B cell (primary cell): ENCODE data around the gene DYNC1I2. TPM values are rescaled to one million over a fixed set of nuclear protein-coding genes. Genes with fewer than 3 reads are reported as not detected.

Experiments used
- ATAC-seq: fragments of 200-7000 bp; cut with Tn5 transposase; one replicate; pipeline ENCODE4 v1.10.0; 2021; ENCODE audit warnings: low read depth, mild to moderate bottlenecking, moderate number of reproducible peaks, moderate library complexity
- CTCF ChIA-PET: fragments of 350-600 bp; sonication (Branson Sonifier 250); formaldehyde crosslinking; loops from one replicate; lab custom pipeline; 2021; ENCODE audit warnings: antibody characterized with exemption, inconsistent platforms; lab: Charles Lee
- POLR2A ChIA-PET: fragments of 350-600 bp; sonication (Branson Sonifier 250); formaldehyde crosslinking; loops from one replicate; lab custom pipeline; 2021; ENCODE audit warnings: antibody characterized with exemption; lab: Charles Lee
- DNase-seq: peaks from one replicate; pipeline ENCODE4 v3.0.0; 2013
- H2AFZ ChIP-seq: 2 replicates; pipeline ENCODE4 v1.6.1; 2012; ENCODE audit warnings: mild to moderate bottlenecking, low read depth, low read length; ENCODE audit not compliant: insufficient read depth, poor library complexity, severe bottlenecking
- H3K27ac ChIP-seq, 2 donors: 1 replicate in 1 of 2; 2 replicates in 1 of 2; pipeline ENCODE4 v1.5.1; 2012 to 2013; ENCODE audit warnings: low read length in 2 of 2, mild to moderate bottlenecking in 2 of 2, moderate library complexity in 1 of 2
- H3K27me3 ChIP-seq, 4 experiments: fragments of 200-600 bp in 1 of 4; sonication (generic) in 1 of 4; replicated peaks in 1 of 4; 1 replicate in 2 of 4; 2 replicates in 2 of 4; pipeline versions ENCODE4 v1.6.1 to v1.7.0; 2013 to 2016; ENCODE audit warnings: low read length in 3 of 4, mild to moderate bottlenecking in 2 of 4, mixed read lengths in 1 of 4, moderate library complexity in 1 of 4; ENCODE audit not compliant: insufficient read depth in 4 of 4, control insufficient read depth in 3 of 4; ENCODE audit errors: control extremely low read depth in 1 of 4
- H3K36me3 ChIP-seq, 2 experiments: replicated peaks in 1 of 2; 1 replicate in 1 of 2; 2 replicates in 1 of 2; pipeline versions ENCODE4 v1.6.1 to v1.7.1; 2013; ENCODE audit warnings: low read length in 1 of 2; ENCODE audit not compliant: insufficient read depth in 2 of 2, control insufficient read depth in 1 of 2; ENCODE audit errors: control extremely low read depth in 1 of 2, extremely low read depth in 1 of 2
- H3K4me1 ChIP-seq, 2 donors: fragments of 200-600 bp in 1 of 2; sonication (generic) in 1 of 2; 1 replicate in 1 of 2; 2 replicates in 1 of 2; pipeline versions ENCODE4 v1.5.1 to v1.6.1; 2013 to 2017; ENCODE audit warnings: low read length in 2 of 2; ENCODE audit not compliant: control insufficient read depth in 2 of 2, insufficient read depth in 2 of 2
- H3K4me2 ChIP-seq: replicated peaks from 2 replicates; pipeline ENCODE3; 2012; ENCODE audit warnings: mild to moderate bottlenecking, low read depth, low read length; ENCODE audit not compliant: poor library complexity, severe bottlenecking
- H3K4me3 ChIP-seq, 5 experiments: fragments of 200-600 bp in 1 of 5; sonication (generic) in 1 of 5; 1 replicate in 3 of 5; 2 replicates in 2 of 5; pipeline versions ENCODE4 v1.5.1 to v1.7.0; 2011 to 2016; ENCODE audit warnings: low read length in 4 of 5, mild to moderate bottlenecking in 4 of 5, low read depth in 2 of 5, control low read depth in 1 of 5, moderate library complexity in 1 of 5; ENCODE audit not compliant: insufficient read depth in 1 of 5; ENCODE audit errors: control extremely low read depth in 1 of 5, extremely low read depth in 1 of 5
- H3K79me2 ChIP-seq: fragments of 200-600 bp; sonication (generic); one replicate; pipeline ENCODE4 v1.6.0; 2016; ENCODE audit warnings: low read length; ENCODE audit not compliant: control insufficient read depth, insufficient read depth
- H3K9ac ChIP-seq: fragments of 200-600 bp; sonication (generic); 2 replicates; pipeline ENCODE4 v1.6.1; 2017; ENCODE audit warnings: mild to moderate bottlenecking, low read length, moderate library complexity
- H3K9me3 ChIP-seq, 3 donors: one replicate each; pipeline versions ENCODE4 v1.6.1 to v1.7.1; 2013; ENCODE audit warnings: low read length in 2 of 3; ENCODE audit not compliant: control insufficient read depth in 2 of 3, insufficient read depth in 1 of 3; ENCODE audit errors: control extremely low read depth in 1 of 3
- H4K20me1 ChIP-seq: 2 replicates; pipeline ENCODE4 v1.6.0; 2012; ENCODE audit warnings: mild to moderate bottlenecking, low read length; ENCODE audit not compliant: insufficient read depth, control insufficient read depth, poor library complexity, severe bottlenecking
- H3K27ac Mint-ChIP-seq: one replicate; pipeline ENCODE4 v1.8.0; 2021; ENCODE audit warnings: mixed read lengths
- H3K27me3 Mint-ChIP-seq: one replicate; pipeline ENCODE4 v1.8.0; 2021; ENCODE audit warnings: mixed read lengths
- H3K4me1 Mint-ChIP-seq: one replicate; pipeline ENCODE4 v1.8.0; 2021; ENCODE audit warnings: mixed read lengths
- H3K4me3 Mint-ChIP-seq: one replicate; pipeline ENCODE4 v1.8.0; 2021; ENCODE audit warnings: mixed read lengths
- H3K9me3 Mint-ChIP-seq: one replicate; pipeline ENCODE4 v1.8.0; 2022; ENCODE audit warnings: mixed read lengths; ENCODE audit not compliant: insufficient read depth
- EZH2 ChIP-seq: IDR thresholded peaks from 2 replicates; pipeline ENCODE4 v1.6.1; 2012; ENCODE audit warnings: borderline replicate concordance, low read depth, mild to moderate bottlenecking, moderate library complexity, low read length; ENCODE audit not compliant: insufficient read depth, poor library complexity, severe bottlenecking
- WGBS: methylation state at CpG from one replicate; pipeline ENCODE4 v1.1.5; 2013; ENCODE audit warnings: missing lambda C conversion rate; ENCODE audit not compliant: insufficient coverage; 5-methylcytosine and 5-hydroxymethylcytosine counted together
- intact Hi-C: fragments of 100-400 bp; cut with micrococcal nuclease; formaldehyde crosslinking; loops from one replicate; pipeline ENCODE4 v1.10.0; 2022
- polyA plus RNA-seq: library from polyadenylated mRNA; depleted of rRNA; stranded (reverse); fragments of >200 nt; gene quantifications from 2 replicates; pipeline ENCODE4 v1.2.3, GENCODE V29; 2012
- total RNA-seq, 2 donors: library from RNA; stranded (reverse); fragments of 120-200 nt in 1 of 2; gene quantifications; 1 replicate in 1 of 2; 2 replicates in 1 of 2; pipeline versions ENCODE4 v1.2.3 to v1.2.4, GENCODE V29; 2013 to 2022
- TF ChIP-seq, protein P1 (sequence below): fragments of 200-600 bp; IDR thresholded peaks from one replicate; pipeline ENCODE4 v1.8.0; 2022; ENCODE audit warnings: antibody characterized with exemption, mild to moderate bottlenecking

Gene DYNC1I2
- total and polyA plus RNA-seq, 2 donors (not counting 1 experiment from before 2014, with no cell fraction given), result 20.4 to 57.6 TPM

DNA sequence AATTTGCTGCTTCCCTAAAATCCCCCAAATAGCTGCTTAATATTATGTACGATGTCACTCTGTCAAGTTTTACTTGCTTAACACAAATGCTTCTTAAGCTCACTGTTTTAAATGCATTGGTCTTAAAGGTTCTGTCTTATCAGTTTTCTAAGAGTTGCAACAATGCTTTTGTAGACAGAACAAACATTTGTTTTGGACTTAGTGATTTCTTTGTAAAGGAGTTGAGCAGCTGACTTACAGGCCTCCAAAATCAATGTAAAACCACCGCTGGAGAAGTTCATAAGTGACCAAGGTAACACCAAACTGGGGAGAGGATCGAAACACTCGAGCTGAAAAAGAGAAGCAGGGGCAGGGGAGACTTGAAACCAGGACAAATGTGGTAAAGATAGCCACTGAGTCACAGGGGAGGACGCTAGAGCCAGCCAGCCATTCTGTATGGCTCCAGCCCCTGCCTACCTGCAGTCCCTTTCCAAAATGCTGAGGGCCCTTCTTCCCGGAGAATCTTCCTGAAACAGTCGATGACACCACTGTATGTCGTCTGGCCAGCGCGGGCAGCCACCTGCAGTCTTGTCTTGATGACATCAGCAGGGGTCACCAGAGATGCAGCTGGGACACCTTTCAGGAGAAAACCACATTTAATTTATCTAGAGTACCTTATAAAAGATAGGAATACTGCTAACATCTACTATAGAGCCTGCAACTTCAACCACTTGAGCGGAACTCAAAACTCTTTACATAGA is 100.2 kb downstream of the DYNC1I2 start:
- no peak overlapping the region for H3K4me3 Mint-ChIP-seq
- CTCF ChIA-PET, result no interaction called here
- Histone ChIP-seq H3K4me3 (no peak overlapping the region), H3K9me3 (peaks cover 0 to 1% (median 0%) of the 10 kb centered on the region in 3 donors), H3K9ac (no peak overlapping the region), H3K27ac (no peak overlapping the region), H3K4me2 (no peak overlapping the region), H3K79me2 (no peaks in the 10 kb centered on the region), H4K20me1 (no peaks in the 10 kb centered on the region), H3K36me3 (peaks cover 4 to 58% of the 10 kb centered on the region in 2 experiments), H3K4me1 (no peaks in the 10 kb centered on the region), H2AFZ (no peak overlapping the region), H3K27me3 (no peaks in the 10 kb centered on the region)
- WGBS, result 96% methylated on average over 9 of the region's 11 CpGs
- intact Hi-C loops, result no loop called here
- POLR2A ChIA-PET, result no interaction called here
- no peak for ATAC-seq
- H3K27me3 Mint-ChIP-seq, result no peaks in the 10 kb centered on the region
- TF ChIP-seq, protein P1, sequence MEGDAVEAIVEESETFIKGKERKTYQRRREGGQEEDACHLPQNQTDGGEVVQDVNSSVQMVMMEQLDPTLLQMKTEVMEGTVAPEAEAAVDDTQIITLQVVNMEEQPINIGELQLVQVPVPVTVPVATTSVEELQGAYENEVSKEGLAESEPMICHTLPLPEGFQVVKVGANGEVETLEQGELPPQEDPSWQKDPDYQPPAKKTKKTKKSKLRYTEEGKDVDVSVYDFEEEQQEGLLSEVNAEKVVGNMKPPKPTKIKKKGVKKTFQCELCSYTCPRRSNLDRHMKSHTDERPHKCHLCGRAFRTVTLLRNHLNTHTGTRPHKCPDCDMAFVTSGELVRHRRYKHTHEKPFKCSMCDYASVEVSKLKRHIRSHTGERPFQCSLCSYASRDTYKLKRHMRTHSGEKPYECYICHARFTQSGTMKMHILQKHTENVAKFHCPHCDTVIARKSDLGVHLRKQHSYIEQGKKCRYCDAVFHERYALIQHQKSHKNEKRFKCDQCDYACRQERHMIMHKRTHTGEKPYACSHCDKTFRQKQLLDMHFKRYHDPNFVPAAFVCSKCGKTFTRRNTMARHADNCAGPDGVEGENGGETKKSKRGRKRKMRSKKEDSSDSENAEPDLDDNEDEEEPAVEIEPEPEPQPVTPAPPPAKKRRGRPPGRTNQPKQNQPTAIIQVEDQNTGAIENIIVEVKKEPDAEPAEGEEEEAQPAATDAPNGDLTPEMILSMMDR, result no peak
- TF ChIP-seq EZH2, result no peak
- H3K9me3 Mint-ChIP-seq, result no peaks in the 10 kb centered on the region
- no peak for DNase-seq
- no peak overlapping the region for H3K27ac Mint-ChIP-seq
- H3K4me1 Mint-ChIP-seq, result peaks cover 3% of the 10 kb centered on the region

DNA sequence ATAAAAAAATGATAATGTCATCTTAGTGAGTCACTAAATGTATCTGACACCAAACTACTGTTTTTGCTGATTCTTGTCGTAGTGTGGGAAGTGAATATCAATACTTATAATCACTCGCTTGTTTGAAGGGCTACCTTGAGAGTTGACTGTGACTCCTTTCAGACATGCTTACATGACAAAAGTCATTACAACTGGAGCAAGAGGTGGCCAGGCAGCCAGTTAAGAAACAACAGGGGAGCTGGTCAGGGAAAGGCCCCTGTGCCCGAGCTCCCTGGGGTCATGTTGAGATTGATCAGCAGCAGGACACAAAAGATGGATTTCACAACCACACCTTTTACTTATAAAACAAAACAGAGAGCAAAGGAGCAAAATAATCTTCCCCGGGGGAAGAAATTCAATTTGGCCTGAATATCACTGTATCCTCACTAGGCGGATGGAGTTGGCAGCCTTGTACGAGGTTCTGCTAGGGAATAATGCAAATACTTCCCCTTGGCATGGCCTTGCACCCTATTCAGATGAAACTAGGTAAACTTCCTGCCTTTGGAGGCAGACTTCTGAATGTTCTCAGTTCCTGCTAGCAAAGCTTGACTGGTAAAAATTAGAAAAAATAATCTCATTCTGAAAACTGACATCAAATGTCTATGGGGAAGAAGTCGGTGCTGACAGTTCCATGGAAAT is 101.2 kb downstream of the DYNC1I2 start:
- no peaks in the 10 kb centered on the region for H3K27me3 ChIP-seq
- ChIA-PET POLR2A (no interaction called here), CTCF (no interaction called here)
- Mint-ChIP-seq H3K27ac (no peak overlapping the region), H3K9me3 (no peaks in the 10 kb centered on the region), H3K27me3 (no peaks in the 10 kb centered on the region), H3K4me3 (no peak overlapping the region), H3K4me1 (peaks cover 3% of the 10 kb centered on the region)
- DNase-seq (no peak), ATAC-seq (no peak)
- no peak overlapping the region for H3K9ac ChIP-seq
- no peaks in the 10 kb centered on the region for H3K79me2 ChIP-seq
- H3K4me3 ChIP-seq, result no peak overlapping the region
- TF ChIP-seq, protein P1, result no peak
- no peak for TF ChIP-seq EZH2
- no peaks in the 10 kb centered on the region for H4K20me1 ChIP-seq
- H3K27ac ChIP-seq, result no peak overlapping the region
- no peak overlapping the region for H3K4me2 ChIP-seq
- no peak overlapping the region for H2AFZ ChIP-seq
- no peaks in the 10 kb centered on the region for H3K4me1 ChIP-seq
- peaks cover 3 to 56% of the 10 kb centered on the region in 2 experiments for H3K36me3 ChIP-seq
- intact Hi-C loops, result no loop called here
- H3K9me3 ChIP-seq, result no peaks in the 10 kb centered on the region
- 89% methylated on average over 3 of the region's 7 CpGs for WGBS
